Fibroblast of lung (primary cell): Measurements from ENCODE around the gene S100A14. TPM values are rescaled to one million over a fixed set of nuclear protein-coding genes. Genes with fewer than 3 reads are reported as not detected.

Source experiments
- DNase-seq, 2 donors: peaks; one replicate each; pipeline versions ENCODE4 v3.0.0 to v3.0.0-alpha.2; 2010; ENCODE audit warnings: low read depth in 2 of 2
- H2AFZ ChIP-seq: 2 replicates; pipeline ENCODE4 v1.5.1; 2012; ENCODE audit warnings: low read length, control low read depth, inconsistent platforms
- H3K27ac ChIP-seq: 2 replicates; pipeline ENCODE4 v1.5.1; 2011; ENCODE audit warnings: low read length, control low read depth; ENCODE audit not compliant: insufficient read depth
- H3K27me3 ChIP-seq: 2 replicates; pipeline ENCODE4 v1.5.1; 2011; ENCODE audit warnings: mild to moderate bottlenecking, low read length; ENCODE audit not compliant: control insufficient read depth, insufficient read depth
- H3K36me3 ChIP-seq: 2 replicates; pipeline ENCODE4 v1.5.1; 2011; ENCODE audit warnings: low read length; ENCODE audit not compliant: control insufficient read depth, insufficient read depth
- H3K4me1 ChIP-seq: 2 replicates; pipeline ENCODE4 v1.5.1; 2011; ENCODE audit warnings: low read length; ENCODE audit not compliant: control insufficient read depth, insufficient read depth; ENCODE audit errors: extremely low read depth
- H3K4me2 ChIP-seq: 2 replicates; pipeline ENCODE4 v1.5.1; 2011; ENCODE audit warnings: low read length, control low read depth; ENCODE audit not compliant: insufficient read depth; ENCODE audit errors: extremely low read depth
- H3K4me3 ChIP-seq, 4 experiments: fragments of 200-600 bp in 1 of 4; sonication (generic) in 1 of 4; replicated peaks in 1 of 4; 2 replicates each; pipeline ENCODE4 v1.5.1; 2011 to 2016; ENCODE audit warnings: low read length in 4 of 4, low read depth in 3 of 4, mild to moderate bottlenecking in 3 of 4, control low read depth in 2 of 4, inconsistent platforms in 1 of 4, mixed read lengths in 1 of 4; ENCODE audit not compliant: insufficient read depth in 1 of 4; ENCODE audit errors: control extremely low read depth in 1 of 4
- H3K79me2 ChIP-seq: 2 replicates; pipeline ENCODE4 v1.5.1; 2012; ENCODE audit warnings: mild to moderate bottlenecking, low read length, inconsistent platforms; ENCODE audit not compliant: control insufficient read depth, insufficient read depth
- H3K9ac ChIP-seq: 2 replicates; pipeline ENCODE4 v1.5.1; 2011; ENCODE audit warnings: mild to moderate bottlenecking, low read length, control low read depth; ENCODE audit not compliant: insufficient read depth
- H3K9me3 ChIP-seq: 2 replicates; pipeline ENCODE4 v1.5.1; 2012; ENCODE audit warnings: low read depth, low read length; ENCODE audit not compliant: control insufficient read depth, insufficient read depth
- H4K20me1 ChIP-seq: 2 replicates; pipeline ENCODE4 v1.5.1; 2011; ENCODE audit warnings: low read length; ENCODE audit not compliant: control insufficient read depth, insufficient read depth; ENCODE audit errors: extremely low read depth
- CTCF ChIP-seq, 2 donors: IDR thresholded peaks in 1 of 2; conservative IDR thresholded peaks in 1 of 2; 1 replicate in 1 of 2; 2 replicates in 1 of 2; pipeline ENCODE4 v1.5.1; 2011 to 2012; ENCODE audit warnings: low read length in 2 of 2, control low read depth in 1 of 2, inconsistent platforms in 1 of 2, low read depth in 1 of 2, mild to moderate bottlenecking in 1 of 2
- EZH2 ChIP-seq: IDR thresholded peaks from 2 replicates; pipeline ENCODE4 v1.5.1; 2012; ENCODE audit warnings: low read length, control low read depth, mild to moderate bottlenecking; ENCODE audit errors: missing control alignments
- polyA plus RNA-seq, 2 donors: library from polyadenylated mRNA; depleted of rRNA in 1 of 2; stranded (reverse) in 1 of 2; unstranded in 1 of 2; fragments of >200 nt; gene quantifications; 2 replicates each; pipeline ENCODE4 v1.2.1, GENCODE V29; 2011 to 2012; ENCODE audit warnings: missing spikeins in 1 of 2
- total RNA-seq: library from RNA; depleted of rRNA; stranded (reverse); fragments of >200 nt; gene quantifications from 2 replicates; pipeline ENCODE4 v1.2.1, GENCODE V29; 2014

The S100A14 gene
- total and polyA plus RNA-seq, 2 donors (not counting 1 experiment from before 2014, with no cell fraction given) = 0.33 to 0.51 TPM

DNA sequence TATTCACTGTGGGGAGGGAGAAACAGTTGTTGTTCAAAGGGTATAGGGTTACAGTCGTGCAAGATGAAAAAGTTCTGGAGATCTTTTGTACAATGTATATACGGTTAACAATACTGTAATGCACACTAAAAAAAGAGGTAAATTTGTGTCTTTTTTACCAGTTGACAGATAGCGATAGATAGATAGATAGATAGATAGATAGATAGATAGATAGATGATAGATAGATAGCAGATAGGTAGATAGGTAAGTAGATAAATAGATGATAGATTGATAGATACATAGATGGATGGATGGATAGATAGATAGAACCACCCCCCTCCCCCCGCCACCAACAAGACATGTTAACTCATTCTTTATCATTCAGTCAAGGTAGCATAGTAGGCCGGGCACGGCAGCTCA, 13.4 kb downstream of the S100A14 start:
- Histone ChIP-seq H3K27ac (no peak overlapping the region), H2AFZ (no peak overlapping the region), H3K79me2 (peaks cover 5% of the 10 kb centered on the region), H3K27me3 (no peaks in the 10 kb centered on the region), H3K4me3 (no peak overlapping the region), H3K9ac (no peak overlapping the region), H3K9me3 (no peaks in the 10 kb centered on the region), H3K4me2 (no peak overlapping the region), H4K20me1 (no peaks in the 10 kb centered on the region), H3K4me1 (peaks cover 20% of the 10 kb centered on the region), H3K36me3 (peaks cover 10% of the 10 kb centered on the region)
- DNase-seq = no peak
- TF ChIP-seq CTCF (conservative IDR thresholded peaks at IDR 0.05 in 1 of 2, IDR thresholded peaks at IDR 0.05 in 1 of 2; ENCODE audit: low read depth in 1 of 2, low read length in 2 of 2) (no peak), EZH2 (no peak)

- no peaks in the 10 kb centered on the region for H3K9me3 ChIP-seq
- TF ChIP-seq EZH2 = no peak
- no peak for TF ChIP-seq CTCF (conservative IDR thresholded peaks at IDR 0.05 in 1 of 2, IDR thresholded peaks at IDR 0.05 in 1 of 2; ENCODE audit: low read depth in 1 of 2, low read length in 2 of 2)
- no peak overlapping the region for H2AFZ ChIP-seq
- H3K9ac ChIP-seq = no peak overlapping the region
- no peaks in the 10 kb centered on the region for H3K79me2 ChIP-seq
- no peak for DNase-seq
- no peaks in the 10 kb centered on the region for H3K36me3 ChIP-seq
- H4K20me1 ChIP-seq = no peaks in the 10 kb centered on the region
- no peaks in the 10 kb centered on the region for H3K27me3 ChIP-seq
- H3K4me3 ChIP-seq = no peak overlapping the region
- no peak overlapping the region for H3K4me2 ChIP-seq
- H3K27ac ChIP-seq = peak overlapping the region; percentile 48
- peaks cover 17% of the 10 kb centered on the region for H3K4me1 ChIP-seq
Measured at GRCh38 chr1:153599847-153600246, 16.3 kb downstream of the S100A14 start.

DNA sequence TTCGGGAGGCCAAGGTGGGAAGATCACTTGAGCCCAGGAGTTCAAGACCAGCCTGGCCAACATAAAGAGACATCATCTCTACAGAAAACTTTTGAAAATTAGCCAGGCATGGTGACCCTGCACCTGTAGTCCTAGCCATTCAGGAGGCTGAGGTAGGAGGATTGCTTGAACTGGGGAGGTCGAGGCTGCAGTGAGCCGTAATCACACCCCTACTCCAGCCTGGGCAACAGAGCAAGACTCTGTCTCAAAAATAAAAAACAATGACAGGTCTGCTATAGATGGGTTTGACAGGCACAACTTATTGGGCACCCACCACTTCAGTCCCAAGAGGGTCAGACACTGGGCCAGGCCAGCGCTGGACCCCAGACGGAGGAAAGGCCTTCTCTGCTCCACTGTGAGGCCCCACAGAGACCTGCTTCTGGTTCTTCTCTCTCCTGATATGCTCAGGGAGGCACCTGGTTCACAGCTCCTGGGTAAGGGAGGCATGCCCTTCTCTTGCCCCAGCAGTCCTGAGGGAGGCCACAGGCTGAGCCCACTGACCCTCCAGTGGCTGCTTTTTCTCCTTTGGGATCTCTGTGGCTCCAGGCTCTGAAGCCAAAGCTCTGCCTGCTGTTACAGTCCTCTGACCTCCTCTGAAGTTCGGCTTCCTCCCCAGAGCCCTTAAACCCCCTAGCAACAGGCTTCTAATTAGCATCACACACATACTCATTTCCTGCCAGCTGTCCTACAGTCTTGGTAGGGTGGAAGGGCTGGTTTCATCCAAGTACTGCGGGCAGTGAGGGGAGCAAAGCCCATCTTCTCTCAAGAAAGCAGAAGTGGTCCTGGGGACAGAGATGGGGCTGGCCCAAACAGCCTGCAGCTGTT, 17.6 kb downstream of the S100A14 start:
- Histone ChIP-seq H4K20me1 (no peaks in the 10 kb centered on the region), H3K4me1 (peaks cover 17% of the 10 kb centered on the region), H3K79me2 (no peaks in the 10 kb centered on the region), H3K4me3 (no peak overlapping the region), H3K9me3 (no peaks in the 10 kb centered on the region), H3K27me3 (no peaks in the 10 kb centered on the region), H2AFZ (no peak overlapping the region), H3K36me3 (no peaks in the 10 kb centered on the region), H3K9ac (no peak overlapping the region), H3K27ac (peak overlapping the region; percentile 77), H3K4me2 (no peak overlapping the region)
- TF ChIP-seq CTCF (conservative IDR thresholded peaks at IDR 0.05 in 1 of 2, IDR thresholded peaks at IDR 0.05 in 1 of 2; ENCODE audit: low read depth in 1 of 2, low read length in 2 of 2) = no peak
- TF ChIP-seq EZH2 = no peak
- DNase-seq = peak; percentile 58 to 69
